KG1 (cell line): Measurements from ENCODE around the gene DDR2.

Experiments
- DNase-seq: peaks from one replicate; lab custom pipeline; 2025; lab: John Stamatoyannopoulos, UW

The DDR2 gene

DNA sequence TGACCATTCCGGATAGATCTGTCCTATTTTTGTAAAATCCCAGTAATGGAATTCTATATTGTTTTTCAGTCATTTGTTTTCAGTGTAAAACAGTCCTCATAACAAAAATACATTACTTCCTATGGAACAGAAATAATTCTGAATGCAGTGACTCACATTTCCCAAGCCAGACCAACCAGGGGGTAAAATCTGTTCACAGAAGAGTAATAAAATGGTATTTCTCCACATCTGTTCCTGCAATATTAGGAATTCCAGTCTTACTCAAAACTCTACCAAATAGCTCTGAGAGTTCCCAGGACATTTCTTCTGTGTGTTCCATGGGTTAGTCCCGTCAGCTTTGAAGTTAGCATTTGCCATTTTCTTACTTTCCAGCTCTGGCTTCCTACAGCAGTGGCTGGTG is 2.6 kb upstream of the DDR2 start:
- no peak for DNase-seq

- DNase-seq: no peak
Observed at GRCh38 chr1:162631546-162632191, 595 bp upstream of the DDR2 start.

- no peak for DNase-seq
Observed at GRCh38 chr1:162632698-162633080, 425 bp downstream of the DDR2 start.

DNA sequence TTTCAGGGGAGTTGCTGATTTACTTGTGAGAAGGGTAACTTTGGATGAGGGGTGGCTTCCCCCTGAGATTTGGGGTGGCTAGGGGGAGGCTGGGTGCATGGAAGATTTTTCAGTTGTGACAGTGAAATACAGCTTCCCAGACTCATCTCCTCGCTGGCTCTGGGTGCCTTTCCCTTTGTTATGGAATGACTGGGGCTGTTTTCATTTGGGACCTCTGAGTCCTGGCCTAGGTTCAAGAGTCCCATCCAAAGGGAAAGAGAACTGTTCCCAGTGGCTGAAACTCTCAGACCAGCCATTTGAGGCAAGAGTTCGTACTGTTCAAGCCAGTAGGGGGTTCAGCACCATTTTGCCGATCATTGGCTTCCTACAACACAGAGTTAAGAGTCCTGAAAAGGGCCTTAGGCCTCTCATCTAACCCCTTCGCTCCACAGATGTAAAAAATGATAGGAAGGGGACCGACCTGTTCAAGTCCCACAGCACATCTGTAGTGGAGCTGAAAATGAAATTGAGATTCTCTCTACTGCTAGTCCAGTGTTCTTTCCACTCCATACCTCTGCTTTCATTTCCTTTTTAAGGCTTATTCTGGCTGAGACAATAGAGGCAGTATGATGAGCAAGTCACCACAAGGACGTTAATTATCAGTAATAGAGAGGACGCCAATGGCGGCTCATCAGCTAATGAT is 958 bp downstream of the DDR2 start:
- no peak for DNase-seq

DNA sequence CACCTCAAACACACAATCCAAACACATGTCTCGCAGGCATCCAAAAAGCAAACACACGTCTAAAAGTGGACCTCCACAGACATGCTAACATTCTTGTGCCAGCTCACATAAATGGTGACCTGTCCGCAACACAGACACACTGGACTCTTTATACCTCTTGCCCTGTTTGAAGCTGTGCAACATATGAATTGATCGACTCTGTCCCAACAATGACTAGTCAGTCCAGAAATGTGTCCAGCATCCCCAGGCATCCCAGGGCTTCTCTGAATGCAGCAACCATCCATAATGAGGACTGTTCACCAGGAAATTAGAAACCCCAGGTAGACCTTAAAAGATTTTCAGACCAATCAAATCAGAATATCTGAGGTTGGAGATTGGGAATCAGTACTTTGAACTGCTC is 3.2 kb downstream of the DDR2 start:
- no peak for DNase-seq

GRCh38 chr1:162639718-162640117 is 7.5 kb downstream of the DDR2 start:
- no peak for DNase-seq

DNA sequence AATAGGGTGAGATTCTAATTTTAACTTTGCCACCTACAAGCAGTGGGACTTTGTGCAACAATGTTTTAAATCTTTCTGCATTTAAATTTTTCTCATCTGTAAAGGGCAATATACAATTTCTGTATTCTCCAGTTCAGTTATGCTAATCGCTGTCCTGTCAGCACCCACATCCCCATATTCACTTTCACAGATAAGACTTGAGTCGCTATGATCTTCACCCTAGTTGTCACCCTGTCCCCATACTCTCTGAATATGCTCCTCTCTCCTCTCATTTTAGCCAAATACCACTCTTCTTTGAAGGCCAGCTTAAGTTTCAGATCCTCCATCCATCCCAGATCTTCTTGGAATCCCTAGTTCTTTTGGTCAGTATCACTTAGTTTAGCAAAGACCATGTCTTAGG is 8.8 kb downstream of the DDR2 start:
- no peak for DNase-seq

- DNase-seq: no peak
Observed at GRCh38 chr1:162644986-162645314, 12.7 kb downstream of the DDR2 start.

GRCh38 chr1:162645666-162646065 is 13.4 kb downstream of the DDR2 start:
- DNase-seq: no peak

DNA sequence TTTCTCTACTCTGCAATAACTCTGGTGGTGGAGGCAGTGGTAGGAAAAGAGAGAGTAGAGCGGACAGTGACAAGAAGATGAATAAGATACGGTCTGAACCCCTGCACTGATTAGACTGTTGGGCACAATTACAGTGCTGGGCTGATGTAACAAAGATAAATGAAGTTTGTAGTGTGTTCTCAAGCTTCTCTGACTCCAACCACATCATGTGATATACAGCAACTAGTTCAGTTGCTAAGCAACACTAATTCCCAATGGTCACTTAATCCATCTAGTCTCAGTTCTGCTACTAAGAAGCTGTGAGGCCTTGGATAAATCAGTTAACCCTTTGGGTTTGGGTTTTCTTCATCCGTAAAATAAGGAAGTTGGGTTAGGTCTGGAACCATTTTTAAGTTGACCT is 17.3 kb downstream of the DDR2 start:
- DNase-seq: no peak

GRCh38 chr1:162654915-162655620 is 22.8 kb downstream of the DDR2 start:
- no peak for DNase-seq

- no peak for DNase-seq
Observed at GRCh38 chr1:162656266-162656665, 24.0 kb downstream of the DDR2 start.

DNA sequence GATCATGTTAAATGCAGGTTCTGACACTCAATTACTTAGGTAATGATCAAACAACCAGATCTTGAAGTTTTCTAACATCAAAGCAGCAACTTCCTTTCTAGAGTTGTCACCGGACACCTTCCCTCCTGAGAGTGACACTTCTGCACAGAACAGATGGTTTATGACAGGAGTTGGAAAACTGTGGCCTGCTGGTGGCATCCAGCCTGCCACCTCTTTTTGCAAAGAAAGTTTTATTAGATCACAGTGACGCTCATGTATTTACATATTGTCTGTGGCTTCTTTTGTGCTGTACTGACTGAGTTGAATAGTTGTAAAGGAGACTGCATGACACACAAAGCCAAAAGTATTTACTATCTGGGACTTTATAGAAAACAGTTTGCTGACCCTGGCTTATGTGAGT is 28.3 kb downstream of the DDR2 start:
- no peak for DNase-seq

DNA sequence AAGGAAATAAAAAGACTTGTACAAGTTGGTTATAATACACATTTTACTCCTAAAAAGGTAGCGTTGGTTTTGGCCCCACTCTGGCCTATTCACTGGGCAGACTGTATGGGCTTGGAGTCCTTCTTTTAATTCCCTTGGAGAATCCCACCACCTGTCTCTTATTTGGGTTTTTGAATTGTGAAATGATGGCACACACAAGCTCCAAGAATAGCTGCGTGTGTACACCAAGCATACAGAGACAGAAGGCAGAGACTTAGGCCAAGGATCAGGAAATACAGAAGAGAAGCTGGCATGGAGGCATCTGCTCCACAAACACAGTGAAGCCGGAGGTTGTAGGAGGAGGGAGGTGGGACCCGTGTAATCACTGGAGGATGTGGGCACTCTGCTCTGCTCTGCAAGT is 29.1 kb downstream of the DDR2 start:
- DNase-seq: no peak

- no peak for DNase-seq
Observed at GRCh38 chr1:162662013-162662412, 29.7 kb downstream of the DDR2 start.

- DNase-seq: no peak
Observed at GRCh38 chr1:162663086-162663485, 30.8 kb downstream of the DDR2 start.

- DNase-seq: no peak
Observed at GRCh38 chr1:162663589-162664106, 31.4 kb downstream of the DDR2 start.

DNA sequence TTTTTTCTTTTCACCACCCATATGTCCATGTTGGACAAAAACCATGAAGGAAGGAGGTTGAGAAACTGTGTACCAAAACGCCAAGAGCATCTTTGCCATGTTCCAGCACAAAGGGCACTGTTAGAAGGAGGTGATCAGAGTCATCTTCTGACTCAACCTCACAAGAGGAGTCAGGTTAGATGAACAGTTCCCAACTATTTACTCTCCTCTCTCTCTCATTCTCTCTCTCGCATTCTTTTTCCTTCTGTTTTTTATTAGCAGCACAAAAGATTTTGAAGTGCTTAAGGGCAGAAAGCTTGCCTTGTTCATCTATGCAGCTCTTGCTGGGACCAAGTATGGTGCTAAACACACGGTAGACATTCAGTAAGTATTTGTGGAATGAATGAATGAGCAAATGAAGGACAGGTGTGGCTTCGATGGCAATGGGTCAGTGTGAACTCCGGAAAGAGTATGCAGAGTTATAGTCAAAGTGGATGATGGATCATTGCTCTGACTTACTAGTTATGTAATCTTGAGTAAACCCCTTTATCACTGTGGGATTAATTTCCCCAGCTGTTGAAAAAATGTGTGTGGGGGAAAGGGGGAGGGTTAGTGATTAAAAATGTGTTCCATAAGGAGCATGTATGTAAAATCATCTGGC is 33.9 kb downstream of the DDR2 start:
- DNase-seq: no peak

DNA sequence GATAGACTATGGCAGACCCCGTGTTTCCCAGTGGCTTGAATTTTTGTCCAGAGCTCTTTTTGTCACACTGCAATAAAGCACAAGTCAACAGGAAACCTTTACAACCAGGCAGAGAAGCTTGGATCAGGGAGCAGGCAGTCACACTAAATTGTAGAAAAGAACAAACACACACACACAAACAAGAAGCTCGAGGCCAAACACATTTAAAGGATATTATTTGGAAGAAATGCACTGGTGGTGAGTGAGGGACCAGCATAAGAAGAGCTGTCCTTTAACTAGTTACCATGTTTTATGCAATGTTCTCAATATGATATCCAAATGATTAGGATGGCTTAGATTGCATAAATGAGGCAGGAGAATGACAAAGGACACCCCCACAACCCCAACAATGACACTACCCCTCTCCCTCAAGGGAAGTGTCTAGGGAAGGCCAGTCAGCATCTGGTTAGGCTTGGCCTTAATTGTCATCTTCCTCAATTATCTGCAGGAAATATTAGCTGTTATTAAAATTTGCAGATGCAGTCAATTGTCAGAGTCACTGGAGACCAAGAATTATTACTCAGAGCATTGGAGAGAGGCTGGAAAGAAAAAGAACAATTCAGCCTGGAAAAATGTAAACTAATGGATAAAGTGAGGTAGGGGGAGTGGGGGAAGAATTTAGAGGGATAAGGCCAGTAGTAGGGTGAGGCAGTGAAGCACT is 35.3 kb downstream of the DDR2 start:
- no peak for DNase-seq

- no peak for DNase-seq
Observed at GRCh38 chr1:162670928-162671663, 38.8 kb downstream of the DDR2 start.

- no peak for DNase-seq
Observed at GRCh38 chr1:162671664-162672410, 39.6 kb downstream of the DDR2 start.
